Activated naive CD4-positive, alpha-beta T cell treated with anti-CD3 and anti-CD28 coated beads, Interleukin-2, amount 10 ng/mL, durations not matched to agents 7 days and 5 days (primary cell): ENCODE data around the gene IRX6.

ENCODE experiments used
- CTCF ChIA-PET: fragments of 350-600 bp; sonication (Branson Sonifier 250); formaldehyde crosslinking; loops from one replicate; lab custom pipeline; 2021; ENCODE audit warnings: antibody characterized with exemption; lab: Charles Lee
- DNase-seq: peaks from one replicate; pipeline ENCODE4 v3.0.0-alpha.2; 2020
- H3K27ac Mint-ChIP-seq: one replicate; pipeline ENCODE4 v1.8.0; 2021; ENCODE audit warnings: mild to moderate bottlenecking, moderate library complexity, mixed read lengths
- H3K27me3 Mint-ChIP-seq: one replicate; pipeline ENCODE4 v1.8.0; 2021; ENCODE audit warnings: mild to moderate bottlenecking, mixed read lengths
- H3K36me3 Mint-ChIP-seq: one replicate; pipeline ENCODE4 v1.8.0; 2021; ENCODE audit warnings: mixed read lengths
- H3K4me1 Mint-ChIP-seq: one replicate; pipeline ENCODE4 v1.8.0; 2021; ENCODE audit warnings: mixed read lengths
- H3K4me3 Mint-ChIP-seq: one replicate; pipeline ENCODE4 v1.8.0; 2021; ENCODE audit warnings: mild to moderate bottlenecking, moderate library complexity, mixed read lengths
- H3K9me3 Mint-ChIP-seq: one replicate; pipeline ENCODE4 v1.8.0; 2021; ENCODE audit warnings: mixed read lengths

Gene IRX6

DNA sequence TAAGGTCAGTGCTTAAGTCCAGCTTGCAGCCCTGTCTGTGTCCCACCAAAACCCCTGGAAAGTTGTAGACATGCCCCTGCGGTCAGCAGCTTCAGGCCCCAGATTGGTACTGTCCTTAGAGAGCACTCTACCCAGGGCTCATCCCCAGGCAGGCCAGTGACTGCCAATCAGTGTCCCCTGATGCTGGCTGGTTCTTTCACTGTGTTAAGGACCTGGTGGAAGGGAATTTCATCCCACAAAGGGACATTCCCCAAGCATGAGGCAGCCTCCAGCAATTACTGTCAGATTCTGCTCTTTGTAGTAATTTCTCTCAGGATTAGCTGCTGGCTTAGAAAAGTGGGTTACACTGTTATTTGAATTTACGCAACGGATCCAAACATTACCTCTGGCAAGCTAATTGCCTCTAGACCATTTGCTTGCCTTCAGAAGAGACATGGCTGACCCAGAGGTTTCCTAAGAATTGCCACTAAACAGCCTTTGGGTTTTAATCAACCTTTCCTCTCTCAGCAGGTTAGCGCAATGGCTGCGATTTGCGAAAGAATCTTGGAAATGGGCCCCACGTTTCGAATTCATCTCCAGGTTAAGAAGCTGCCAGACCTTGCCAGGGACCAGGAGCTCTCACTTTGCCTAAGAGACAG, 5.9 kb downstream of the IRX6 start:
- Mint-ChIP-seq H3K9me3 (no peaks in the 10 kb centered on the region), H3K27ac (no peak overlapping the region), H3K4me3 (no peak overlapping the region), H3K36me3 (no peaks in the 10 kb centered on the region), H3K4me1 (no peaks in the 10 kb centered on the region), H3K27me3 (peaks cover 82% of the 10 kb centered on the region)
- DNase-seq = no peak
- CTCF ChIA-PET = no interaction called here

DNA sequence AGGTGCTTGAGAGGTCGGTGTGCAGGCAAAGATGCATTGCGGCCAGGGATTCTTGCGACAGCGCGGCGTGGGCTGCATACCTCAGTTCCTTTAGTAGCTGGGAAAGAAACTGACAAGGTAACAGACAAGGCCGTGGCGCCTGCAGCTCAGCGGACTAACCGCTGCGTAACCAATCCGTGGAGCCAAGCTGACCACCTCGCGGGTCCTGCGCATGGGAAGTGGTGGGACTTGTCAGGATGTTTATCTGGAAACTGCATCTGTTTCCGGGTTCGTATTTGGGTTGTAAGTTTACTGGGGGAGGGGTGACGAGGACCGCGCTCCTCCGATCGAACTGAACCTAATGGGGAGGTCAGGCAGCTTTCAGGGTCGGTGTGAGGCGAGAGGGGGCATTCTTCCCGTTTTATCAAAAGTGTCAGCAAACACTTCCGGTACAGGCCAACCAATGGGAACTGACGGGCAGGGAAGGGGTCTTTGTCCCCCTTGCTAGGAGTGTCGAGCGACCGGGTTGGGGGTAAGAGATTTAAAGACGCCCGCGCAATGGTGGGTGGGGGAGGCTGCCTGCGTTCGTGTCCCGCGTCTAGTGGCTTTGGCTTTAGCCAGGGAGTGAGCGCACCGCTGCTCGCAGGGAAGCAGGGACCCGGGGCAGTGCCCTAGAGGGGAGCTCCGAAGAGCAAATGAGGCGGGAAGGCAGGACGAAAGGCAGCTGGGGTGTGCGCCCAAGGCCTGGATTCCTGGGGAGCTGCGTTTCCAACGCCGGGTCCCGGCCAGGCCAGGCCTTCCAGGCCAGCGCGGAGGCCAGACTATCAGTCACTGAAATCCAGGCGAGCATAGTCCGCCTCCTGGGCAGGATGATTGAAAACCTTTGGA, 7.0 kb downstream of the IRX6 start:
- H3K27ac Mint-ChIP-seq = no peak overlapping the region

DNA sequence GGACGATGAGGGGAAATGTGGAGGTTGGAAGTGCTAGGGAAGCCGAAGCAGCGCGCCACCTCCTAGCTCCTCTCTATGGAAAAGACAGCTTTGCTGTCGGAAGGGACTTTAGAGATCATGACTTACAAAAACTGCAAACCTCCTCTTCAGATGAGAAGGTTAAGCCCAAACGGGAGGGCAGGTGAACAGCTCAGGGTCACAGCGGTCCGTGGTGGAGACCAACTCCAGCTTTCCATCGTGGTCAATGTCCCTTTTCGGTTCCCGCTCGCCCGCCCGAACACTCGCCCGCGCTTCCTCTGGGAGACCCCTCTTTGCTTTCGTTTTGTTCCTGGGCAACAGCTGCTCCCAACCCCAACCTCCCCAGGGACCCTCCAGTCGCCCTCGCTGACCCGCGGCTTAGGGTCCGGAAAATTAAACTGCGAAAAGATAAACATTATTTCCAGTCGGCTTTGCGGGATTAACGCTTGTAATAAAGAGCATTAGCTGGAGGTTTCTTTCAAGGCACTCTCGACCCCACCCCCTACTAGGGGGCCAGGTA, 7.7 kb downstream of the IRX6 start:
- H3K4me3 Mint-ChIP-seq = no peak overlapping the region

More for the DNA sequence above, 7.0 kb downstream of the IRX6 start:
- Mint-ChIP-seq H3K4me1 (no peaks in the 10 kb centered on the region), H3K9me3 (no peaks in the 10 kb centered on the region), H3K27me3 (peaks cover 71% of the 10 kb centered on the region), H3K36me3 (no peaks in the 10 kb centered on the region), H3K4me3 (no peak overlapping the region)
- CTCF ChIA-PET = interaction anchor here (1.0 kb wide), 1 partner anchor 1050 kb away, joined by 3 read pairs; no protein-coding TSS in a partner anchor
- DNase-seq = no peak

DNA sequence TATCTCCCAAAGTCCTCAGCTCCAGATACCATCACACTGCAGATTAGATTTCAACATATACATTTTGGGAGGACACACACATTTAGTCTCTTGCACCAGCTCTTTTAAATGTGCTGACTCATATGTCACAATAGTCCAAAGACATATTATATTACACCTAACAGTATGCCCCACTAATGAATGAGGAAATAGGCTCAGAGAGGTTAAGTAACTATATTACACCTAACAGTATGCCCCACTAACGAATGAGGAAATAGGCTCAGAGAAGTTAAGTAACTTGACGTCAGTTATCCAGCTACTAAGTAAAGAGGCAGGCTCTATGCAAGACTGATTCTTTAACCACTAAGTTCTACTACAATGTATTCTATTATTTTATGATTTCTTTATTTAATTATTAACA, 9.7 kb downstream of the IRX6 start:
- H3K4me1 Mint-ChIP-seq = no peaks in the 10 kb centered on the region
- DNase-seq = no peak
- no peaks in the 10 kb centered on the region for H3K36me3 Mint-ChIP-seq
- CTCF ChIA-PET = no interaction called here
- no peak overlapping the region for H3K27ac Mint-ChIP-seq
- peaks cover 45% of the 10 kb centered on the region for H3K27me3 Mint-ChIP-seq
- no peak overlapping the region for H3K4me3 Mint-ChIP-seq
- H3K9me3 Mint-ChIP-seq = no peaks in the 10 kb centered on the region

More for the DNA sequence above, 7.7 kb downstream of the IRX6 start:
- H3K4me1 Mint-ChIP-seq = no peaks in the 10 kb centered on the region
- CTCF ChIA-PET = no interaction called here
- no peaks in the 10 kb centered on the region for H3K9me3 Mint-ChIP-seq
- DNase-seq = no peak
- H3K27me3 Mint-ChIP-seq = peaks cover 64% of the 10 kb centered on the region
- H3K27ac Mint-ChIP-seq = no peak overlapping the region
- H3K36me3 Mint-ChIP-seq = no peaks in the 10 kb centered on the region

DNA sequence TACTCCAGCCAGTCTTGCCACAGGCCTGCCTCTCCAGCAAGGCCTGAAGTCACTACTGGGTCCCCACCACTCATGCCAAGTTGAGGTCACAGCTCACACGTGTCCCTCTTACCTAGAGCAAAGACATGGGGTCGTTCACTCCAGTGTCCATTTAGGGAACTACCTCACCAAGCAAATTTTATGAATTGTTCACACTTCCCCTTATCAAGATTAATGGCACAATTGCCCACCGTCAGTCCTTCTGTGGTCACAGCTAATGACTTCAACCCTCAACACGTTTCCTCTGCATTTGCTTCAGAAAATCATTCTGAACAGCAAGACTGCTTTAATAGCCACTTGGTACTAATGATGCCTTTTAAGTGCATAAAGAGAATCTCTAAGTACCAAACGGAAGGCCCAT, 14.6 kb downstream of the IRX6 start:
- no peak overlapping the region for H3K27ac Mint-ChIP-seq
- H3K9me3 Mint-ChIP-seq = no peaks in the 10 kb centered on the region
- no peaks in the 10 kb centered on the region for H3K27me3 Mint-ChIP-seq

DNA sequence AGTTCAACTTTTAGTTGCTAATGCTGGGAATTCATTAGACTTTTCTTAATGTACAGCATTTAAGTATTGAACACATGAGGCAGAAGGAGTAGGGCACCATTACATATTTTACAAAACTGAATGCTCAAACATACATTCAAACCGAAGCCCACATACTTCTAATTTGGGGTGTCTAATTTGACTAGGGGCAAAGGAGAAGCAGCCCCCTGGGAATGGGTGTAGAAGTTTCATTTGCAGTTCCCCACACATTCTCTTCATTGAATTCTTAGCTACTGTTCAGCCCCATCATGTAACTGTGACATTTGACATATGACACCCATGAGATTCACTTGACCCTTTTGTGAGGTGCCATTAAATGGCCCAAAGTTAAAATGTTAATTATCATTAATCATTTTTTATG, 16.4 kb downstream of the IRX6 start:
- no peak overlapping the region for H3K27ac Mint-ChIP-seq
- CTCF ChIA-PET = no interaction called here
- no peaks in the 10 kb centered on the region for H3K4me1 Mint-ChIP-seq
- no peak for DNase-seq
- H3K4me3 Mint-ChIP-seq = no peak overlapping the region
- H3K9me3 Mint-ChIP-seq = no peaks in the 10 kb centered on the region
- H3K36me3 Mint-ChIP-seq = no peaks in the 10 kb centered on the region
- no peaks in the 10 kb centered on the region for H3K27me3 Mint-ChIP-seq

More for the DNA sequence above, 14.6 kb downstream of the IRX6 start:
- Mint-ChIP-seq H3K4me3 (no peak overlapping the region), H3K36me3 (no peaks in the 10 kb centered on the region), H3K4me1 (no peaks in the 10 kb centered on the region)
- CTCF ChIA-PET = no interaction called here
- DNase-seq = no peak

DNA sequence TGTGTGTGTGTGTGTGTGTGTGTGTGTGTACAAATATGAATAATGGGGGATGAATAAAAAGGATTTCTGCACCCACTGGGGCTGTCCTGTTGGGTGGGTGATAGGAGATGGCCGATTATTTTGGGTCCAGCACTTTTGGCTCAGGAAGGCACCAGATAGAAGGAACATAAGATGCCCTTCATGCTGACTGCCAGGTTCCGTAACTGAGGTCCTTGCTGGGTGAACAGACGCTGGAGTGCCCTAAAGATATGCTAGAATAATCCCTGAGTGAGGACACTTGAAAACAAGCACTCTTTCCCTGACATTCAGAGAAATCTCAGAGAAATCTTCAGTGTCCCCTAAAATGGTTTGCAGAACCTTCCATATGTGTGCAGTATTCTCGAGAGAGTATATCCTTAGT, 17.7 kb downstream of the IRX6 start:
- Mint-ChIP-seq H3K27ac (no peak overlapping the region), H3K36me3 (no peaks in the 10 kb centered on the region), H3K9me3 (no peaks in the 10 kb centered on the region), H3K4me1 (no peaks in the 10 kb centered on the region), H3K4me3 (no peak overlapping the region), H3K27me3 (no peaks in the 10 kb centered on the region)
- CTCF ChIA-PET = no interaction called here
- DNase-seq = no peak

DNA sequence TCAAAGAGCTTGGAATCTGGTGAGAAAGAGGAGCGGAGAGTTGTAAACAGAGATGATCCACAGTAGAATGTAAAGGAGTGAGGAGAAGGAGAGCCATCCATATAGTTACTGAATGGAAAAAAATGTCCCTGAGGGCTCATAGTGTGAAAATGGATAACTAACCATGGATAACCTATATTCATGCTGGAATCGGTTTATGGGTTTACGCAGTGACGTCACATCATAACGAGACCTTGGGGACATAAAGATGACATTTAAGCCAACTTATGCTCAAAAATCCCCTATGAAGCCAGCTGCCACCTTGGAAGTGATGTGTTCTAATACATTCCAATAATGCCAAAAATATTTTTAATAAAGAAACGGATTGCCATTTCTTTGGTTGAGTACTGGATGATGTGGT, 22.5 kb downstream of the IRX6 start:
- no peaks in the 10 kb centered on the region for H3K36me3 Mint-ChIP-seq
- no peaks in the 10 kb centered on the region for H3K4me1 Mint-ChIP-seq
- no peaks in the 10 kb centered on the region for H3K9me3 Mint-ChIP-seq
- DNase-seq = no peak
- H3K27me3 Mint-ChIP-seq = no peaks in the 10 kb centered on the region
- no peak overlapping the region for H3K4me3 Mint-ChIP-seq
- CTCF ChIA-PET = no interaction called here
- no peak overlapping the region for H3K27ac Mint-ChIP-seq

DNA sequence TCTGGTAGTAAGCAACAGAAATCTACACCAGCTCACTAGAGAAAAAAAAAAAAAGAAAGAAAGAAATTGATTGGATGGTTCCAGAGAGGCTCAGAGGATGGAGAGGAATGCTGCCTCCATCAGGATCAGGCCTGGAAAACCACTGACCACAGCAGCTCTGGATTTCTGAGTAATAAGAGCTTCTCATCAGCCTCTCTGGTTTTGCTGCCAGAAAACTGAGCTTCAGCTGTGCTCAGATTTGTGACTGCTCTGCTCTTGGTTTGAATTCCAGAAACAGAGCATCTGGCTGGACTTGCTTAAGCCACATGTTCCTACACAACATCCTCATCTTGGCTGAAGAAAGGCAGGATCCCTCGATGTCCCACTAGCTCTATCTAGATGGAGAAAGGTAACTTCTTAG, 25.9 kb downstream of the IRX6 start:
- no peak overlapping the region for H3K27ac Mint-ChIP-seq
- CTCF ChIA-PET = no interaction called here
- no peaks in the 10 kb centered on the region for H3K4me1 Mint-ChIP-seq

DNA sequence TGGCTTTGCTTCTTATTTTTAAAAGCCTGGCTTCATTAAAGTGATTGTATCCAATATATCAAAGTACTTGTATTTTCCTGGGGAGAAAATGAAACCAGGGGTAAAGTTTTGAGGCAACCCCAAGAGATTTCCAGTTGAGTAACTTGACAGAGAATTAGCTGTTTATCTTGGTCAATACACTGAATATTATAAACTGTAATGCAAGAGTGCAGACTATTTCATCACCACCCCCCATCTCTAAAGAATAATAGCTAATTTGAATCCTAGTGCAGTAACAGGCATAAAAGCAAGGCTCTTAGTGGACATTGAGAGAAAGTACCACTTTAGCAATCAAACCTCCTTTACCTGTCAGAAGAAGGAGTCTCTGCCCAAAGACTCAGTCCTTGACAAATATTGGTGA, 27.0 kb downstream of the IRX6 start:
- Mint-ChIP-seq H3K4me3 (no peak overlapping the region), H3K27me3 (no peaks in the 10 kb centered on the region), H3K9me3 (no peaks in the 10 kb centered on the region), H3K36me3 (no peaks in the 10 kb centered on the region), H3K27ac (no peak overlapping the region), H3K4me1 (no peaks in the 10 kb centered on the region)
- CTCF ChIA-PET = interaction anchor here (0.7 kb wide), 1 partner anchor 274 kb away, joined by 4 read pairs; no protein-coding TSS in a partner anchor
- no peak for DNase-seq

More for the DNA sequence above, 25.9 kb downstream of the IRX6 start:
- Mint-ChIP-seq H3K4me3 (no peak overlapping the region), H3K27me3 (no peaks in the 10 kb centered on the region), H3K9me3 (no peaks in the 10 kb centered on the region), H3K36me3 (no peaks in the 10 kb centered on the region)
- no peak for DNase-seq

DNA sequence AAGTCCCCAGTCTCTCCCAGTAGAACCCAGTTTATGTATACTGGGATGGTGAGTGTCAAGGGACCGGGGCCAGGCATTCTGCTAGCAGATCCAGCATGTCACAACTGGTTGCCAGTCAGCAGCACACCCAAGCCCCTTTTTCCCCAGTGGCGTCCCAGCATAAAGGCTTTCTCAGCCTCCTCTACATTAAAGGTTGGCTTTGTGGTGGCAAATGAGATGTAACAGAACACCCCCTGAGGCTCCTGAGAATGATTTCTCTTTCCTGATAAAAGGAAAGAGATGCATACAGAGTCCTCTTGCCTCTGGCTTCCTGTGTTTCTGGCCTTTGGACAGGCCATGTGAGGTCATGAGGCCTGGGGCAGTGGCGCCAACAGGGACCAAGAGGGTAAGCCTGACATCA, 27.9 kb downstream of the IRX6 start:
- Mint-ChIP-seq H3K4me1 (no peaks in the 10 kb centered on the region), H3K27me3 (no peaks in the 10 kb centered on the region), H3K9me3 (no peaks in the 10 kb centered on the region), H3K27ac (no peak overlapping the region), H3K36me3 (no peaks in the 10 kb centered on the region), H3K4me3 (no peak overlapping the region)
- DNase-seq = no peak
- CTCF ChIA-PET = no interaction called here

DNA sequence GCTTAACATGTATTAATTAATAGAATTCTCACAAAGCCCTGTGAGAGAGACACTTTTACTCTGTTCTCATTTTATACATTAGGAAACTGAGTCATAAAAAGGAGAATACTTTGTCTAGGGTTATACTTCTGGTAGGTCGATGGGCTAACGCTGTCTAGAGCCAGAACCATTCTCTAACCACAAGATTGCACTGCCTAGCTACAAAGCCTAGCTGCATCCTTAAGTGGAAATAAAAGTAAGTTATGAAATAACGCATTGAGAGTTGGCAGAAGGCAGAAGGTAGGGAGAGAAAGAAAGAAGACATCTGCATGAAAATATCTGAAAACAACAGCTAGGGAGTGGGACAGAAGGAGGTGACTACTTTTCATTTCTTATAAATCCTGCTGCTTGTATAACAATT, 33.2 kb downstream of the IRX6 start:
- no peaks in the 10 kb centered on the region for H3K4me1 Mint-ChIP-seq
- H3K36me3 Mint-ChIP-seq = no peaks in the 10 kb centered on the region
- H3K27ac Mint-ChIP-seq = no peak overlapping the region
- DNase-seq = no peak
- CTCF ChIA-PET = no interaction called here
- H3K27me3 Mint-ChIP-seq = no peaks in the 10 kb centered on the region
- H3K4me3 Mint-ChIP-seq = no peak overlapping the region
- H3K9me3 Mint-ChIP-seq = no peaks in the 10 kb centered on the region

DNA sequence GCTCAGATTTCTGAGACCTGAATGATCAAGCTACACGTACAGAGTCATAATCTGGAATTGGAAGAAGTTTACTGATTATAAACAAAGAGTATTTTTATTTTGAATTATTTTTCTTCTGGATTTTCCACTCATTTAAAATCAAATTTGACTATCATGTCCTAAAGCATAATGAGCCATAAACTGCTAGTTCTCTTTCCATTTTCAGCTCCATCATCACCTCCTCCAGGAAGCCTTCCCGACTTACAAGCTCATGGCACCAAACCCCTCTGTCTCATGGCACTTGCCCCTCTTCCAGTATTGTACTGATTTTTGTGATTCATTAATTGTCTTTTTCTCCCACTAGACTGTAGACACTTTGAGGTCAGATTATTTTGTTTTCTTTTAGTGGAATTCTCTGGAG, 35.9 kb downstream of the IRX6 start:
- H3K9me3 Mint-ChIP-seq = no peaks in the 10 kb centered on the region
- no peak overlapping the region for H3K27ac Mint-ChIP-seq
- DNase-seq = no peak
- CTCF ChIA-PET = no interaction called here
- no peaks in the 10 kb centered on the region for H3K27me3 Mint-ChIP-seq
- no peak overlapping the region for H3K4me3 Mint-ChIP-seq
- no peaks in the 10 kb centered on the region for H3K36me3 Mint-ChIP-seq
- H3K4me1 Mint-ChIP-seq = no peaks in the 10 kb centered on the region

DNA sequence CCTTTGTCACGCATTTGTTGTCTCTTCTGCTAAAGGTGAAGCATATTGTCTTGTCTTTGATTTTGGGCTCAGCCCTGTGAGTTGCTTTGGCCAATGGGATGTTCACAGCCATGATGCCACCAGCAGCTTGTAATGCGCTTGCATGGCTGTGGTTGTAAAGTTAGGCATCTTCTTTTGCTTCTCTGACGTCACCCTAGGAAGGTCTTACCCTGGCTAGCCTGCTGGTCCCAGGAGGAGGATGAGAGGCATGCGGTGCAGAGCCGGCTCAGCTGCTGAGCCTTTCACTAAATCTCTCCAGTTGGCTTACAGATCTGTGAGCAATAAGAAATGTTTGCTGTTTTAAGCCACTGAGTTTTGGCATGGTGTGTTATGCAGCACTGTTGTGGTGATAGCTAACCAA, 40.8 kb downstream of the IRX6 start:
- Mint-ChIP-seq H3K27ac (no peak overlapping the region), H3K4me1 (no peaks in the 10 kb centered on the region), H3K36me3 (no peaks in the 10 kb centered on the region), H3K9me3 (no peaks in the 10 kb centered on the region), H3K4me3 (no peak overlapping the region), H3K27me3 (no peaks in the 10 kb centered on the region)
- CTCF ChIA-PET = no interaction called here
- no peak for DNase-seq
